Renal pelvis (tissue), 12 donors: ENCODE data around the gene SPATA18. TPM values are rescaled to one million over a fixed set of nuclear protein-coding genes. Genes with fewer than 3 reads are reported as not detected.

Source experiments
- DNase-seq: peaks from one replicate; pipeline ENCODE4 v3.0.0-alpha.2; 2013
- long read RNA-seq, 16 experiments: transcript quantifications; one replicate each; lab custom pipeline, GENCODE V29; 2026
- polyA plus RNA-seq, 3 donors: library from polyadenylated mRNA; unstranded; fragments of 120-200 nt; gene quantifications; one replicate each; pipeline ENCODE4 v1.2.1, GENCODE V29; 2013; ENCODE audit not compliant: insufficient read length in 3 of 3

SPATA18 gene, protein sequence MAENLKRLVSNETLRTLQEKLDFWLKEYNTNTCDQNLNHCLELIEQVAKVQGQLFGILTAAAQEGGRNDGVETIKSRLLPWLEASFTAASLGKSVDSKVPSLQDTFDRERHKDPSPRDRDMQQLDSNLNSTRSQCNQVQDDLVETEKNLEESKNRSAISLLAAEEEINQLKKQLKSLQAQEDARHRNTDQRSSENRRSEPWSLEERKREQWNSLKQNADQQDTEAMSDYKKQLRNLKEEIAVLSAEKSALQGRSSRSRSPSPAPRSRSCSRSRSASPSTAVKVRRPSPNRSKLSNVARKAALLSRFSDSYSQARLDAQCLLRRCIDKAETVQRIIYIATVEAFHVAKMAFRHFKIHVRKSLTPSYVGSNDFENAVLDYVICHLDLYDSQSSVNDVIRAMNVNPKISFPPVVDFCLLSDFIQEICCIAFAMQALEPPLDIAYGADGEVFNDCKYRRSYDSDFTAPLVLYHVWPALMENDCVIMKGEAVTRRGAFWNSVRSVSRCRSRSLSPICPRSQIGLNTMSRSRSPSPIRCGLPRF
- 1 to 10 TPM; 1.1 to 1.6 (median 1.4) TPM for polyA plus RNA-seq
- long read RNA-seq, donor 1, result 0 reads
- long read RNA-seq, donor 2, result 0 reads
- long read RNA-seq, donor 3, result 0 reads
- long read RNA-seq, donor 4, result 0 reads
- long read RNA-seq, donor 5, result 0 reads
- long read RNA-seq, donor 6, result 0 reads
- long read RNA-seq, donor 7, result 0 reads
- long read RNA-seq, donor 8, result 0 reads
- long read RNA-seq, donor 9, result 0 reads
- long read RNA-seq, donor 10, result 0 reads
- long read RNA-seq, donor 11, partial matches to known transcripts, result 0 of 1 reads
- long read RNA-seq, donor 11, other reads (novel, unspliced or antisense), result 0 of 1 reads
- long read RNA-seq, donor 12, result 0 reads
- long read RNA-seq, donor 13, result 0 reads
- long read RNA-seq, donor 14, result 0 reads
- long read RNA-seq, donor 15, partial matches to known transcripts, result 0 of 1 reads
- long read RNA-seq, donor 15, other reads (novel, unspliced or antisense), result 0 of 1 reads
- long read RNA-seq, donor 16, result 0 reads

- no peak for DNase-seq
Measured at GRCh38 chr4:52051213-52051614, at the start of gene SPATA18. TSS of gene SPATA18 (plus strand) at chr4:52051304. CDS start at chr4:52051705, 401 bp downstream.

DNA sequence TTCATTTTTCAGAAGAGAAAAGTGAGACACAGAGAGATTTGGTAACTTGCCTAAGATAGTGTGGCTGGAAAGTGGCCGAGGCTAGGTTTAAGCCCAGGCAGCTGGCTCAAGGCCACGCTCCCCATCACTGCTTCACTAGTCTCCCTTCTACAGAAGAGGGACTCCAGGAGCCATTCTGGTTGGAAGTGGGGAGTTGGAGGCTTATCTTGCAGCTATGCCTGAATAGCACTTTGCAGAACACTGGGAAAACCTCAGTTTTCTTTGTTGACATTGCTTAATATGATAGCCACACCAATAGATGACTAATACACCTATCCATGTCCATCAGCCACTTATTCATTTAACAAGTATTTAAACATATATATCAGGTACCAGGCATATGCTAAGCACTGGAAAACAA lies 49.5 kb upstream of the SPATA18 start:
- DNase-seq, result no peak

DNA sequence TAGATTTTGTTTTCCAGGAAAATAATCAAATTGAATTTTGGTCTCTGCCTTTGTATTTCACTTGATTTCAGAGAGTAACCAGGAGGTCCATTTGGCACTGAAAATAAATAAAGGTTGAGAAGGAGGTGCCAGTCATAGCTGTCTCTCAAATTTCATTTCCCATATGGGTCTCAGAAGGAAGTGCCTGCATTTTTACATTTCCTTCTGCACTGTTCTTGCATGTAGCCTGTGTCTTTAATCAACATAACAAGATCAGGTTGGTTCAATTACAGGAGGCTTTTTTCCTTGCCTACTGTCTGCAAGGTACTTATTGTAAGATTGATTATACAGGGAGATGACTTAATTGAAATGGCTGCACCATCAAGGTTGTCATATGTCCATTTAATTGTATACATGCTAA lies 46.7 kb upstream of the SPATA18 start:
- no peak for DNase-seq

DNA sequence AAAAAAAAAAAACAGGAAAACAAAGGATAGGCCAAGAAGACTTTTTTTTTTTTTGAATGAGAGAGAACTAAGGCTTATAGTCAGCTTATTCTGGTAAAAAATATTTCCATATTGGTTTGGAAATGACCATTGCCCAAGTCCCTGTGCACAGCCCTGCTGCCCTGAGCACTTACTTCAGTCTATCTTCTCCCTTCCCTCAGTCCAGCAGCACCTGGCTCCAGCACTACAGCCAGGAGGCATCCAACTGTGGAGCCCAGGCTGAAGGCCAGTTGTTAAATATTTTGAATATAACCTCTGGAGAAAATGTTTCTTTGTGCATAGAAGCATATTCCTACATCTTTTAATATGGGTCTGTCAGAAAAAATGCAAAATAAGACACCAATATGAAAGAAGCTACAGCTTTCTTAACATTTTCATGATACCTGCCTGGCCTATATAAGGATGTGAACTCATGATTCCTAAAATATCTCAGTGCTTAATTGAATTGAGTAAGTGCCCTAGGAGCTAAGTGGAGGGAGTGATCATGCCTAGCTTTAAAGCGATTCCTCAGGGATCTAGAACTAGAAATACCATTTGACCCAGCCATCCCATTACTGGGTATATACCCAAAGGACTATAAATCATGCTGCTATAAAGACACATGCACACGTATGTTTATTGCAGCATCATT lies 45.4 kb upstream of the SPATA18 start:
- DNase-seq, result no peak

DNA sequence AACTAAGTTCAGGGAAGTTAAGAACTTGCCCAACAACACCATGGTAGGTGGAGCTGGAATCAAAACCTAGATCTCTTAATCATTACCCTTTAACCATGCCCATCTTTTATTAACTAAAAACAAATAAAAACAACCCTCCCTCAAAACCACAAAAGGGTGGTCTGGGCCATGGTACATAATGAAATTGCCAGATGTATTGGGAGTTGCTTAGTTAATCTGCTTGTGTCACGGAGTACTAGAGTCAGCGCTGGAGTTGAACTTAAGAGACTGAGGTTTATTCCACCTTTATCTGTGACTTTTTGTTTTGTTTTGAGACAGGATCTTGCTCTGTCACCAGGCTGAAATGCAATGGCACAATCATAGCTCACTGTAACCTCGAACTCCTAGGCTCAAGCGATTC lies 44.2 kb upstream of the SPATA18 start:
- DNase-seq, result no peak

- no peak for DNase-seq
Measured at GRCh38 chr4:52010986-52011385, 40.1 kb upstream of the SPATA18 start.

GRCh38 chr4:52012651-52013050 lies 38.5 kb upstream of the SPATA18 start:
- no peak for DNase-seq

DNA sequence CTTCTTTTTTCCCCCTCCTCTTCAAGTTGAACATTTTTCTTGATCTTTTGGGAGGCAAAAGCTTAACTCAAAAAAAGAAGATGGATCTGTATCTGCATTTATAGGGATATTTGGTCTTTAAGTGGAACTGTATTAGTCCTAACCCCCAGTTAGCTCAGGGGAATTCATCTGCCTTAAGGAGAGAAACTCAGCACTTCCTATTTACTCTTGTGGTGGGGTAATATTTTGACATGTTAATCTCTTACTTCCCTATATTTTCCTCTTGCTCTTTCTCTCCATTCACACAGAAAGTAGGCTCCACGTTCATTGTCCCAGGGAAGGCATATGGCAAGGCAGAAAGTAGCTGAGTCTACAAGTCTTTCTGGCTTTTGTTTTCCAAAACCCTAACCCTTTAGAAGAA lies 36.2 kb upstream of the SPATA18 start:
- DNase-seq, result no peak

DNA sequence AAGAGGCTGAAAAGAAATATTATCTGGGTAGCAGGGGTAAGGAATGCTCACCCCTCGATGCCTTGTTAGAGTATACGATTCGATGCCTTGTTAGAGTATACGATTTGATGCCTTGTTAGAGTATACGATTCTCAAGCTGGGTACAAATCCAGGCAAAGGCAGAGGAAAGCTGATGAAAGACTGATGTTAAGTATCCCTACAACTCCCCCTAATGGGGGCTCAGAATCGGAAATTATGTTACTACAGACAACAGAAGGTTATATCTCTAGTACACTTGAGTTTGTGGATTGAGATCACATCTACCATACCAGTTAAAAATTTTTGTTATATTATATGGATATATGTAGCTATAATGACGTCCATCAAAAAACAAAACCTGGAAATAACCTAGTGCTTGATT lies 35.7 kb upstream of the SPATA18 start:
- DNase-seq, result no peak

- no peak for DNase-seq
Measured at GRCh38 chr4:52016981-52017380, 34.1 kb upstream of the SPATA18 start.

- no peak for DNase-seq
Measured at GRCh38 chr4:52017814-52018213, 33.3 kb upstream of the SPATA18 start.

GRCh38 chr4:52019936-52020657 lies 31.0 kb upstream of the SPATA18 start, which contains the start of gene LRRC66:
TSS of gene LRRC66 (minus strand) at chr4:52020363. CDS start at chr4:52017613, 2,750 bp downstream.
- DNase-seq, result no peak

DNA sequence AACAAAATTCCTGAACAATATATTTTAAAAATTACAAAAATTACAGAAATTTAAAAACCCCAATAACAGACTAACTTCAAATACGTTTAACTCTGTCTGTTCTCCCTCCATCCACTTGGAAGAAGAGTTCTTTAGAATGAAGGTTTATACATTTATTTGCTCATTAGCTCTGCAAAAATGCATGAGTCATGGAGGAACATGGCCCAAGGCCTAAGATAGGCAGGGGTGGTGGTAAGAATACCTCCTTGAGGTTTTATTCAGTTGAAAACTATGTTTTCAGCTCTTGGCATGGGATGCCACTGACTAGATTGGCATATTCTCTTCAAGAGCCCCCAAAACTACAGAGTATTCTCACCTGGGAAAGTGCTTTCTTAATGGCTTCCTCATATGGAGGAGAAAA lies 22.1 kb upstream of the SPATA18 start:
- DNase-seq, result no peak

DNA sequence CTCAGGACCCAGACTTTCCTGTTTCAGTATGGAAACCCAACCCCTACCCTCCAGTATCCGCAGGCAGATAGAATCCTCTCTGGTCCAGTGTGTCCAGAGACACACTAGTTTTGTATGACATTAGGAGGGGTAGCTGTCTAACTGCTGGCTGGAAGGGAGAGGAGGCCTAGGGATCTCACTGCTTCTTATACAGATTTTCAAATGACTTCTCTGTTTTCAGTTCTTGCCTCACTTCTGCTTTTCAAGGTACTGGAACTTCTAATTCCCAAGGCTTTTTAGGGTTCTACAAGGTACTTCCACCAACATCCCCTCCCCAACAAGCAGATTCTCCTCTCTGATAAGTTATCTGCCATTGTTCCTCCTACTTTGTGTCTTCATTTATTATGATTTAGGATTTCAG lies 19.1 kb upstream of the SPATA18 start:
- no peak for DNase-seq

DNA sequence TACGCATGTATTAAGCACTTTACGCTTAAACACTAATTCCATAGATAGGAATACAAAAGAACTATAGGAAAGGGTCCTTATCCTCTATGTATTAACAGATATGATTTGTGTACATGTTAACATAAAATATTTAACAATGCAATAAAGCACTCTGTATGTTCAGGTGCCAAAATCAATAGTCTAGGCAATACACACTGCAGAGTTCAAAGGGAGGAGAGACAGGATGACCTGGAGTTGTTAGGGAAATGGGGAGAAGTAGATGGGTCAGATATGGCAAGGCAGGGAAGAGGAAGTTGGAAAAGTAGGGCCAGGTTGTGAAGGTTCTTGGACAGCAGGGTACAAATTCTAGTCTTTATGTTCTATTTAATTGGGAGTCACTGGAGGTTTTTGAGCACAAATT lies 15.9 kb upstream of the SPATA18 start:
- no peak for DNase-seq

- DNase-seq, result no peak
Measured at GRCh38 chr4:52036886-52037530, 14.1 kb upstream of the SPATA18 start.

- DNase-seq, result no peak
Measured at GRCh38 chr4:52037689-52038102, 13.4 kb upstream of the SPATA18 start.

DNA sequence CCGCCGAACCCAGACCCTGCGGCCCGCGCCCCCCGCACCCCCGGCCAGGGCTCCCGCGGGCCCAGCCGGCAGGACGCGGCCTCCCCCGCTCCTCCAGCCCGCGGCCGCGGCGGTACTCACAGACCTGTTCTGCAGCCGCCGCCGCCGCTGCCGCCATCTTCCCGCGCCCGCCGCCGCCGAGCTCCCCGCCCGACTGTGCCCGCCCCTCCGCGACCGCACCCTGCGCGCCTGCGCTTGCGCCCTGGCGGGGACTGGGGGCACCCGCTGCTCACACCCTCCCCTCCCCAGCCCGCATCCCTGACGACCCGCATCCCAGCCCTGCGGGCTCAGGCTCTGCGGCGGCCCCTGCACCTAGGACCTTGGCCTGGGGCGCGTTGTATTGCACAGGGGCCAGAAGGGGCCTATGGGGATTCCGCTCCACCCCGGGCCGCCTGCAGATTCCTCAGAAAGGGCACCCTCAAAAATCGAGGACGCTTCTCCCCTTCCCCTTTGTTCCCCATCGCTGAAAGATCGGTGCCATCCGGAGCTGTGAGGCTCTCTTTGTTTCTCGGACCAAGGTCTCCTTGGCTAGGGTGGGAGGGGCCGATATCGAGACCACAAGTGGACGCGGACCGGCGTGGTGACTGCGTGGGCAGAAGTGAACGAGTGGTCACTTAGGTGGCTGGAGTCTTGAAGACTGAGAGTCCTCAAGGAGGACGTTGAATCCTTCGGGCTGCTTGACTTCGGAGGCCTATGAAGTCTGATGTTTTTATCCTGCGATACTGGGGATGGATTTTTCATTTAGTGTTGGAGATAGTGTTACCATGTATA lies 12.8 kb upstream of the SPATA18 start, which contains the start of gene SGCB:
Gene SGCB (minus strand): TSS at position 197 of the 810 bp plus-strand sequence. CDS start 40 bp downstream, at position 157.
- DNase-seq, result no peak

DNA sequence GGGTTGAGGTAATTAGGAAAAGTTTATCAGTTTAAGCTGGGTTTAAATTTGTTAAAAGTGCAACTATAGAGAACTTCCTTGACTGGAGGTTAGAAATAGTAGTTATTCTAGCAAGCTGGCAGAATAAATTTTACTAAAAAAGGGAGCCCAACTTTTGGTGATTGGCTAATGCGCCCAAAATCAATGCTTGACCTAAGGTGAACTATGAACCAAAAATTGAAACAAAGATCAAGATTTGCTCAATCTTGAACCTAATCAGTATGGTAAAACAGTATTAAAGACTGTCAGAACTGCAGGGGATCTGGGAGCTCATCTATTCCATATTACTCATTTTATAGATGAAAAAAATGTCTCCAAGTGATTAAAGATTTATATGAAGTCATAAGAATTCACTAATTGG lies 6.1 kb upstream of the SPATA18 start:
- no peak for DNase-seq

- no peak for DNase-seq
Measured at GRCh38 chr4:52049266-52049665, 1.8 kb upstream of the SPATA18 start.
